Measurements from ENCODE around the gene RYK. TPM values are rescaled to one million over a fixed set of nuclear protein-coding genes. Genes with fewer than 3 reads are reported as not detected.

The RYK gene
- total RNA-seq, 2 donors from 2014 or later, result 33.7 to 38.5 TPM

GRCh38 chr3:134190250-134190649 is 60.4 kb downstream of the RYK start:
- ATAC-seq, result no peak
- intact Hi-C loops (cut with DNase I, micrococcal nuclease), result loop anchor here in 1 of 2 donors (10.0 kb wide), 1 partner anchor 305 kb away; no protein-coding TSS in a partner anchor
- DNase-seq, result no peak

GRCh38 chr3:134189849-134190248 is 60.8 kb downstream of the RYK start:
- intact Hi-C loops (cut with DNase I, micrococcal nuclease), result loop anchor here in 1 of 2 donors (10.0 kb wide), 1 partner anchor 305 kb away; no protein-coding TSS in a partner anchor
- no peak for ATAC-seq

DNA sequence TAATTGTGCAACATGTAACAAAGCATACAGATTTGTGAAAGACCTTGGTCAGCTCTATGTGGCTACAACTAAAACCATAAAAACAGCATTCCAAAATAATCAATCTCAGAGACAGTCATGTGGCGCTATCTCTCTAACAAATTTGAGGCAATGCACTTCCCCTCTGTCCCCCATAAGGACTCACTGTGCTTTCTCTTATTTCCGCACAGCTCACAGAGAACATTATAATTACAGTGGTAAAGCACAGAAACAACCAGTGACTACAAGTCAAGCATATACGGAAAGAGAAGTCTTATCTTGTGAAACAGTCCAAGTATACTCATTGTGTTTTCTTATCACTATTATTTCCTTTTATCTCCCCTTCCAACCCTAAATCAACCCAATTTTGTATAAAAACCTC is 64.3 kb downstream of the RYK start:
- intact Hi-C loops (cut with DNase I, micrococcal nuclease), result no loop called here
- ATAC-seq (no peak), DNase-seq (no peak)

More at GRCh38 chr3:134189849-134190248, 60.8 kb downstream of the RYK start:
- no peak for DNase-seq

GRCh38 chr3:134180761-134181160 is 69.9 kb downstream of the RYK start:
- ATAC-seq, result no peak
- intact Hi-C loops (cut with DNase I, micrococcal nuclease), result no loop called here
- no peak for DNase-seq

DNA sequence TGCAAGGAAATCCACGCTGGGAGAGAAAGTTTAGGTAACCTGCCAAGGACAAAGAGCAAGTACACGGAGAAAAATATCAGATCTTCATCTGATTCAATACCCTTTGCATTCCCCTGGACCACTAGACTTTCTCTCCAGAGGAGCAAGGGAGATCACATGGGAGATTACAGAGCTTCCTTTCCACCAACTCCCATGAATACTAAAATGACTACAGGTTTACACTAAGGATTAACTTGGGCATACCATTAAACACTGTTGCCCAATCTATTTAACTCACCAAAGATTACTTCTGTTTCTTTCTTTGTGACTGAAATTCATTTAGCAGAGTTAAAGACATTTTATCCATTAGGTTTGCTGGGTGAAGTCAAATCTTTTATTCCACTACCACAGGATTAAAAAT is 71.2 kb downstream of the RYK start:
- DNase-seq, result no peak
- intact Hi-C loops (cut with DNase I, micrococcal nuclease), result no loop called here
- no peak for ATAC-seq

GRCh38 chr3:134163096-134163495 is 87.6 kb downstream of the RYK start:
- DNase-seq (no peak), ATAC-seq (no peak)
- intact Hi-C loops (cut with DNase I, micrococcal nuclease), result no loop called here

DNA sequence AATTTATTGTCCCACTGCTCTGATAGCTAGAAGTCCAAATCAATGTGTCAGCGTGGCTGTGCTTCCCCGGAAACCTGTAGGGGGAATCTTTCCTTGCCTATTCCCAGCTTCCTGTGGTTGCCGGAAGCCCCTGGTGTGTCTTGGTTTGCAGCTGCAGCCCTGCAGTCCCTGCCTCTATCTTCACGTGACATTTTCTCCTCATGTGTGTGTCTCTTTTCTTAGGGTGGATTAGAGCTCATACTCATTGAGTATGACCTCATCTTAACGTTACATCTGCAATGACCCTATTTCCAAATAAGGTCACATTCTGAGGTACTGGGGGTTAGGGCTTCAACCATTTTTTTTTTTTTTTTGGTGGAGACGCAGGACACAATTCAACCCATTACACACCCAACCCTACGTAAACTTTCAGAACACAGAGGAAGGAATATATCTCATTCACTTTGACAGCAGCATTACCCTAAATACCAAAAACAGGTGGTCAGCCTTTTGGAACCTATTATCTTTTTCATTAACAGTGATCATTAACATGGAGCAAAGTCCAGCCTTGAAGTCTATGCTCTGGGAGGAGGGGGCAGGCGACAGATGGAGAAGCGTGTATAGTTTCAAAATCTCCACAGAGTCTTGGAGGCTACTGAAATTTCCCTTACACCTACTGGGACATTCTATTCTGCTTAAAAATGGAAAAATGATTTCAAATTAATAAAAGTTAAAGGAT is 88.6 kb downstream of the RYK start:
- intact Hi-C loops (cut with DNase I, micrococcal nuclease), result no loop called here
- DNase-seq, result no peak
- no peak for ATAC-seq

DNA sequence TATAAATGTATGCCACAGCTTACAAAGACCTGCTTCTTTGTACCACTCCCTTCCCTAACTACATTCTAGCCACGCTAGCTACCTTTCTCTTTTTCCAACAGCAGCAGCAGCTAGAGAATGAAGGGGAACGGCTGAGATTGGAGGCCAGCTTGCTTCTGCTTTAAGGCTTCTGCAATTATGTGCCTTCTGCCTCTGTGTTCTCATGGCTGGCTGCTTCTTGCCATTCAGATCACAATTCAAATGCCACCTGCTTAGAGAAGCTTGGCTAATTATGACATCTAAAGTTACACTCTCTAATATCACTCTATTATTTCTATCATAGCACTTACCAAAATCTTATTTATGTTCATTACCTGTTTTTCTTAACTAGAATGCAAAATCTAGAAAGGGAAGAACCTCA is 95.2 kb downstream of the RYK start:
- intact Hi-C loops (cut with DNase I, micrococcal nuclease), result no loop called here
- ATAC-seq (no peak), DNase-seq (no peak)

DNA sequence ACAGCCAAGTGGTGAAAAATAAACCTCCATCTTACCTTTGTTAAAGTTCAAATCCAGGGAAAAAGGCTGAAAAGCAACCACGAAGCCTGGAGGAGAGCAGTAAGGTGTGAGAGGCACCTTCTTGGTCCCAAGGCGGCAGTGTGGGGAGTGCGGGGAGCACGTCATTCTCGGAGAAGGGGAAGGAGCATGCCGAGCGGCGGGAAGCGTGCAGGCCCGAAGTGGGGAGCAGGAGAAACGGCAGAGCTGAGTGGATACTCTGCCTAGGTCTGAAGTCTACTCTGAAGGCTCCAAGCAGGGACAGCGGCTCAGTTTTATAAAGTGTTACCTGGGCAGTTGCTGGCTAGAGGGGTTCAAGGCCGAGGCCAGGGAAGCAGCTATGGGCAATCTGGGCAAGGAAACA is 96.9 kb downstream of the RYK start:
- no peak for ATAC-seq
- DNase-seq, result no peak
- intact Hi-C loops (cut with DNase I, micrococcal nuclease), result no loop called here

GRCh38 chr3:134150476-134150875 is 100.2 kb downstream of the RYK start:
- ATAC-seq (no peak), DNase-seq (no peak)
- intact Hi-C loops (cut with DNase I, micrococcal nuclease), result no loop called here

DNA sequence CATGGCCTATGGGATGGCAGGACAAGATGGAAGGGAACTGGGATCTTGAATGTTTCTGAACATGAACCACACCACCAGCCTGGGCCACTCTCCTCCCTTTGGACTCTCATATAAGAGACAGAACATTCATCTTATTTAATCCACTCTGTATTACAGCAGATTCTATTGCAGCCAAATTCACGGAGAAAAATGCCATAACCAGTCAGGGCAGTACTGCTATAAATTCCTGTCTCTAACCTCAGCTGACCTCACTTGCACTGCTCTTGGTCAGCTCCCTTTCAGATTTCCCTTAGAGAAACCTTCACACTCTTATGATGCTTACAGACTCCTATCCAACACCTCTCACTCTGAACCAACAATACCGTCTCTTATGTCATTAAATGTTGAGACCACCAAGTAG is 101.4 kb downstream of the RYK start:
- ATAC-seq (no peak), DNase-seq (no peak)
- intact Hi-C loops (cut with DNase I, micrococcal nuclease), result no loop called here

- DNase-seq, result no peak
- intact Hi-C loops (cut with DNase I, micrococcal nuclease), result no loop called here
- ATAC-seq, result no peak
Observed at GRCh38 chr3:134148534-134148933, 102.1 kb downstream of the RYK start.

GRCh38 chr3:134147411-134147810 is 103.2 kb downstream of the RYK start:
- intact Hi-C loops (cut with DNase I, micrococcal nuclease), result no loop called here
- no peak for ATAC-seq
- no peak for DNase-seq

DNA sequence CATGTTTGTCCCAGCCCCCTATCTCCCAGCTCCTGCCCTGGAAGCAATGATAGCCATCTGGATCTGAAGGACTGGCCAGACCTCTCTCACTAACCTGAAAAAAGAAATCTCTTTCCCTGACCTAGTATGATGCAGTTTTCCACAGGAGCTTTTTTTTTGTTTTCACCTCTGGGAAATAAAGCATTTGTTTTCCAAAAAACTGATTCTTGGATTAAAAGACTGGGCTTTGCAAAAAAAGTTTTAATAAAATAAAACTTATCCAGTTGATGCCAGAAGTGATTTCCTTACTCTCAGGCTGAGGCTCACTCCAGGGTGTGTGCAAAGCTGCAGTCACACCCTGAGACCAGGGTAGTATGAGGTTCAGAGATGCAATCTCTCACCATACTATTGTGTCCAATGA is 104.0 kb downstream of the RYK start:
- intact Hi-C loops (cut with DNase I, micrococcal nuclease), result no loop called here
- DNase-seq (no peak), ATAC-seq (no peak)

- ATAC-seq (no peak), DNase-seq (no peak)
- intact Hi-C loops (cut with DNase I, micrococcal nuclease), result no loop called here
Observed at GRCh38 chr3:134145183-134145582, 105.5 kb downstream of the RYK start.

DNA sequence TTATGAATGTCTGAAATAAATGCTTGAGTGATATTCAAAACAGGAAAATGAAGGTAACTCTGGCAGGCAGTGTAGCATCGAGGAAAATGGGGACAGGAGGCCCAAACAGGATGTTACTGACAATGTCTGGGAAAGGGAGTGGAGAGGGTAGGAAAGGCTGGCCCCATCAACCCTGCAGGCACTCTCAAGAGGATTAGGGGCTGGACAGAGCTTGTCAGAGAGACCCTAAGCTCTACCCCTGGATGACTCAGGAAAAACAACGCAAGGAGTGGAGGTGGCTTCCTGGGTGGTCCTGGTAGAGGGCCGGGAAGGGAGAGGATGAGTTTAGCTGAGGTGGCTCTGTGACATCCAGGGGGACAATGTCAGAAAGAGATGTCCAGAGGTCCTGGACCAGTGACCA is 106.0 kb downstream of the RYK start:
- intact Hi-C loops (cut with DNase I, micrococcal nuclease), result no loop called here
- DNase-seq, result no peak
- ATAC-seq, result no peak

DNA sequence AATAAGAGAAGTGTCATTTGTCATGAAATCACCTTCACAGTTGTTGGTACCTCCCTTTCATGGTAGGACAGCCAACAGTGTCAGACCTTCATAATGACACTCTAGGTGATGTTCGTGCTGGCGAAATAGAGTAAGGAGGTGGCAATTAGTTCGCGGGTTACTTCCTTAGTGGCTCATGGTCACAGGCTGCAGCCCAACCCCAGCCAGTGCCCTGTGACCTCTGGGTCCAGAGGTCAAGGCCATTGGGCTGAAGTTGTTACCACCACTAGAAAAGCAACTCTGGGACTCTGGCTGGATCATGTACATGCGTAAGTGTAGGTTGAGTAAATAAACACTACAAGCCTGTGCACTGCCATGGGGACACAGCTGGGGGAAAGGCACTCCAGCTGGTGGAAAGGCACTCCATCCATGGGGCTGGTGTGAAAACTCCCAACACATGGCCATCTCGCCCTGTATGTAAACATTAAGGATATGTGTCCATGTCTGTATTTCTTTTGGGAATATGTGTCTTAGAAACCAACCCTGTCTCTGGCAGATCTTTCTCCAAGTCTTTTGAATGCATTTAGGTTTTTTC is 106.7 kb downstream of the RYK start:
- peak; percentile 43 for ATAC-seq
- intact Hi-C loops (cut with DNase I, micrococcal nuclease), result no loop called here
- no peak for DNase-seq

GRCh38 chr3:134136604-134137003 is 114.1 kb downstream of the RYK start:
- ATAC-seq (no peak), DNase-seq (no peak)
- intact Hi-C loops (cut with DNase I, micrococcal nuclease), result no loop called here

DNA sequence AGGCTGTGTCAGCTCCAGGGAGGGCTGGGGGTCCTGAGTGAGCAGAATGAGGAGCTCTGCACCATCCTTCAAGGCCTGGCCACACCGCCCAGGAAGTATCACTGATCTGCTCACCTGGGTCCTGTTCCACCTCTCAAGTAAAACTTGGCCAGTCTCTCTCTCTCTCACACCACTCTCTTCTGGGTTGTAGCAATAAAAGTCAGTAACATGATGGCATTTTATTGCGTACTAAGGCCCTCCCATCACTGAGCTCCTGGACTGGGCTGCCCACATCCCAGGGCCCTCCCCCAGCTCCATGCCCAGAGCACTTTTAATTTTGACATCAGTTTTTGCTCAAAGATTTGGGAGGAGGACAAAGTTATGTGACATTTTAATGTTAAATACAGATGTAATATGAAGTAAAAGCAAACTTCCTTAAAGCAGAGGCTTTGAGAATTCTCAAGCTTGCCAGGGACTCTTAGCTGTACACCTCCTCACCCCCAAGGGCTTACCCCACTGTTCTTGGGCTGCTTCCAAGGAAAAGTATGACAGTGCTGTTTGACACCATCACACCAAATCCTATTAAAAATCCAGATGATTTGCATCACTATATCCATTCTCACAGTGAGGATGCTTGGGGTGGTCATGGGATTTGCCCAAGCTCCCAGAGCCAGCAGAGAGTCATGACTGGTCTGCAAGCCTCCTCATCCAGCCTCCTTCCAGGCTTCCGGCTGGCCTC is 115.8 kb downstream of the RYK start:
- peak; percentile 83 for ATAC-seq

DNA sequence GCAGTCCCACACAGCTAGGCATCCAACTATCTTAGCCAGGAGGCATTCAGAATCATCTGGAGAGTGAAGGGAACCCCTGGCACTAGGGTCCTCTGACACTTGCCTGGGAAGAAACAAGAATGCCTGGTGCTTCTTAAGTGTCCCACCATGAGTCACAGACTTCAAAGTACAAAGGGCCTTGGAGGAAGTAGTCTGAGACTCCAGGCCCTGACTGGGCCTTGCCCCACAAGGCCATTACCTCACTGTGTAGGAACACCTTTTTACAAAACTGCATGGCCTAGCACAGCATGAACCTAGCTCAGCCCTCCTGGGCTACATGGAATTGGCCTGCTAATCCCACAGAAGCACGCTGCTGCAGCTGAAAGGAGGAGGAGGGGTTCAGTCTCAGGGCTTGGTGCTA is 116.4 kb downstream of the RYK start:
- intact Hi-C loops (cut with DNase I, micrococcal nuclease), result no loop called here
- DNase-seq (no peak), ATAC-seq (peak; percentile 74)

More for the DNA sequence above, 115.8 kb downstream of the RYK start:
- intact Hi-C loops (cut with DNase I, micrococcal nuclease), result no loop called here
- DNase-seq, result no peak
